Gastrocnemius medialis (tissue), 4 donors: ENCODE results near the gene RYR2. TPM values are rescaled to one million over a fixed set of nuclear protein-coding genes. Genes with fewer than 3 reads are reported as not detected.

Source experiments
- ATAC-seq, 2 donors: fragments of 150-250 bp; one replicate each; pipeline ENCODE4 v1.9.1; 2016
- DNase-seq, 2 donors: peaks; one replicate each; pipeline ENCODE4 v3.0.0-alpha.2; 2019
- H3K27ac ChIP-seq, 4 donors: fragments of 200-600 bp; sonication (generic); 1 replicate in 1 of 4; 2 replicates in 3 of 4; pipeline ENCODE4 v1.5.1; 2016 to 2018; ENCODE audit warnings: mild to moderate bottlenecking in 2 of 4, moderate library complexity in 1 of 4
- H3K27me3 ChIP-seq, 3 donors: fragments of 200-600 bp; sonication (generic) in 2 of 3; 1 replicate in 1 of 3; 2 replicates in 2 of 3; pipeline versions ENCODE4 v1.5.1 to v1.6.0; 2016 to 2019; ENCODE audit warnings: mild to moderate bottlenecking in 1 of 3, moderate library complexity in 1 of 3
- H3K36me3 ChIP-seq, 2 donors: fragments of 200-600 bp; sonication (generic) in 1 of 2; one replicate each; pipeline ENCODE4 v1.5.1; 2017 to 2018
- H3K4me1 ChIP-seq, 2 donors: fragments of 200-600 bp; sonication (generic) in 1 of 2; one replicate each; pipeline ENCODE4 v1.5.1; 2016 to 2017; ENCODE audit warnings: mild to moderate bottlenecking in 2 of 2
- H3K4me3 ChIP-seq, 4 donors: fragments of 200-600 bp; sonication (generic) in 3 of 4; 1 replicate in 1 of 4; 2 replicates in 3 of 4; pipeline ENCODE4 v1.5.1; 2016 to 2019; ENCODE audit warnings: mild to moderate bottlenecking in 2 of 4
- H3K9me3 ChIP-seq, 3 donors: fragments of 200-600 bp; sonication (generic) in 2 of 3; 1 replicate in 1 of 3; 2 replicates in 2 of 3; pipeline ENCODE4 v1.5.1; 2016 to 2019
- POLR2A ChIP-seq, 2 donors: fragments of 450-650 bp; IDR thresholded peaks; one replicate each; pipeline ENCODE4 v1.6.1; 2017; ENCODE audit warnings: antibody characterized with exemption in 2 of 2, mild to moderate bottlenecking in 2 of 2, moderate library complexity in 2 of 2
- in situ Hi-C, 4 donors: fragments of 200-750 bp; cut with MboI; loops; one replicate each; pipeline versions ENCODE4 v1.15.0 to v1.8.0; 2017; ENCODE audit warnings: low sequenced_read_pairs in 4 of 4
- intact Hi-C: fragments of 100-400 bp; cut with DNase I; formaldehyde crosslinking; loops from one replicate; pipeline ENCODE4 v1.15.1; 2023; ENCODE audit warnings: low total_unique reads
- total RNA-seq, 4 donors: library from RNA; depleted of rRNA; stranded (reverse); fragments of >200 nt; gene quantifications; one replicate each; pipeline versions ENCODE4 v1.1.0 to v1.2.3, GENCODE V29; 2016
- TF ChIP-seq, protein P1 (sequence below), 5 experiments: fragments of 450-650 bp in 3 of 5; fragments of 200-600 bp in 2 of 5; sonication (generic) in 2 of 5; IDR thresholded peaks in 4 of 5; conservative IDR thresholded peaks in 1 of 5; 1 replicate in 4 of 5; 2 replicates in 1 of 5; pipeline ENCODE4 v1.5.1; 2016 to 2019; ENCODE audit warnings: antibody characterized with exemption in 5 of 5, mild to moderate bottlenecking in 3 of 5, moderate library complexity in 3 of 5

RYR2 gene
- total RNA-seq, 4 donors from 2014 or later: 0.04 to 0.16 (median 0.07) TPM

- H3K4me3 ChIP-seq: no peak overlapping the region
- DNase-seq (no peak), ATAC-seq (no peak)
- H3K27me3 ChIP-seq: no peaks in the 10 kb centered on the region
- no peaks in the 10 kb centered on the region for H3K9me3 ChIP-seq
- no peaks in the 10 kb centered on the region for H3K36me3 ChIP-seq
- no peaks in the 10 kb centered on the region for H3K4me1 ChIP-seq
- TF ChIP-seq POLR2A (IDR thresholded peaks at IDR 0.05): no peak
- TF ChIP-seq, protein P1, sequence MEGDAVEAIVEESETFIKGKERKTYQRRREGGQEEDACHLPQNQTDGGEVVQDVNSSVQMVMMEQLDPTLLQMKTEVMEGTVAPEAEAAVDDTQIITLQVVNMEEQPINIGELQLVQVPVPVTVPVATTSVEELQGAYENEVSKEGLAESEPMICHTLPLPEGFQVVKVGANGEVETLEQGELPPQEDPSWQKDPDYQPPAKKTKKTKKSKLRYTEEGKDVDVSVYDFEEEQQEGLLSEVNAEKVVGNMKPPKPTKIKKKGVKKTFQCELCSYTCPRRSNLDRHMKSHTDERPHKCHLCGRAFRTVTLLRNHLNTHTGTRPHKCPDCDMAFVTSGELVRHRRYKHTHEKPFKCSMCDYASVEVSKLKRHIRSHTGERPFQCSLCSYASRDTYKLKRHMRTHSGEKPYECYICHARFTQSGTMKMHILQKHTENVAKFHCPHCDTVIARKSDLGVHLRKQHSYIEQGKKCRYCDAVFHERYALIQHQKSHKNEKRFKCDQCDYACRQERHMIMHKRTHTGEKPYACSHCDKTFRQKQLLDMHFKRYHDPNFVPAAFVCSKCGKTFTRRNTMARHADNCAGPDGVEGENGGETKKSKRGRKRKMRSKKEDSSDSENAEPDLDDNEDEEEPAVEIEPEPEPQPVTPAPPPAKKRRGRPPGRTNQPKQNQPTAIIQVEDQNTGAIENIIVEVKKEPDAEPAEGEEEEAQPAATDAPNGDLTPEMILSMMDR (IDR thresholded peaks at IDR 0.05 in 4 of 5, conservative IDR thresholded peaks at IDR 0.05 in 1 of 5): no peak
- in situ Hi-C loops (no loop called here), intact Hi-C loops (no loop called here)
- H3K27ac ChIP-seq: no peak overlapping the region
Observed at GRCh38 chr1:237093691-237094090, 51.7 kb downstream of the RYR2 start.

DNA sequence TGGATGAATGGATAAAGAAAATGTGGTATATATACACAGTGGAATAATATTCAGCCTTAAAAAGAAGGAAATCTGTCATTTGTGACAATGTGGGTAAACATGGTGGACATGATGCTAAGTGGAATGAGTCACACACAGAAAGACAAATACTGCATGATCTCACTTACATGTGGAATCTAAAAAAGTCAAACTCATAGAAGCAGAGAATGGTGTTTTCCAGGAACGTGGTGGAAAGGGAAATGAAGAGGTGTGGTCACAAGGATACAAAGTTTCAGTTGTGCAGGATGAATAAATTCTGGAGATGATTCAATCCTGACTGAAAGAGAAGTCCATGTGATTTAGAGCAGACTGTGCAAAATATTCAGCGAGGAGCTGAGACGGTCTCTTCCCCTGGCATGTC lies 56.6 kb downstream of the RYR2 start:
- H3K27ac ChIP-seq: no peak overlapping the region
- in situ Hi-C loops: no loop called here
- no peaks in the 10 kb centered on the region for H3K4me1 ChIP-seq

GRCh38 chr1:237103021-237103420 lies 61.0 kb downstream of the RYR2 start:
- Histone ChIP-seq H3K4me1 (no peaks in the 10 kb centered on the region), H3K36me3 (no peaks in the 10 kb centered on the region), H3K9me3 (no peaks in the 10 kb centered on the region), H3K27me3 (no peaks in the 10 kb centered on the region), H3K27ac (no peak overlapping the region), H3K4me3 (no peak overlapping the region)
- in situ Hi-C loops: no loop called here
- TF ChIP-seq, protein P1 (IDR thresholded peaks at IDR 0.05 in 4 of 5, conservative IDR thresholded peaks at IDR 0.05 in 1 of 5): no peak
- no peak for TF ChIP-seq POLR2A (IDR thresholded peaks at IDR 0.05)
- DNase-seq: no peak
- ATAC-seq: no peak
- intact Hi-C loops: no loop called here

More for the DNA sequence above, 56.6 kb downstream of the RYR2 start:
- intact Hi-C loops: no loop called here
- DNase-seq (no peak), ATAC-seq (no peak)
- TF ChIP-seq, protein P1 (IDR thresholded peaks at IDR 0.05 in 4 of 5, conservative IDR thresholded peaks at IDR 0.05 in 1 of 5): no peak
- no peak for TF ChIP-seq POLR2A (IDR thresholded peaks at IDR 0.05)
- Histone ChIP-seq H3K36me3 (no peaks in the 10 kb centered on the region), H3K4me3 (no peak overlapping the region), H3K27me3 (no peaks in the 10 kb centered on the region), H3K9me3 (no peaks in the 10 kb centered on the region)

DNA sequence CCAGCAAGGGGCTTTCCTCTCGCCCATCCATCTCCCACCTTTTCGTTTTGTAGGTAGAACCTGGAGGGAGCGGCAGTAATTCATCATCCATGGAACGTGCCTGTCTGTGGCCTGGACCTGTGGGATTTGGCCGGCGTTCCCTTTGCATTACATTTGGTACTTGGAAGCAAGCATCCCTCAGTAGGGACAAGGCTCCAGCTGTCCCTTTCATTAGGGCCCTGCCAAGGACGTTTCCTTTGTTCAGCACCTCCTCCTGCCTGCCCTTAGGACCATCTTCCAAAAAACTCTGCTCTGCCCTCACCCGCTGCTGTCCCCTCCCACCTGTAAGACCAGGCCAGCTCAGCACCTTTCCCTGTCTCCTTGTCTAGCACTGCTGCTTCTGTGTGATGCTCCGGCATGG lies 62.1 kb downstream of the RYR2 start:
- no peaks in the 10 kb centered on the region for H3K27me3 ChIP-seq

More for the DNA sequence above, 62.1 kb downstream of the RYR2 start:
- Histone ChIP-seq H3K27ac (no peak overlapping the region), H3K9me3 (no peaks in the 10 kb centered on the region), H3K4me3 (no peak overlapping the region), H3K4me1 (no peaks in the 10 kb centered on the region), H3K36me3 (no peaks in the 10 kb centered on the region)
- in situ Hi-C loops (no loop called here), intact Hi-C loops (no loop called here)
- DNase-seq (no peak), ATAC-seq (no peak)
- TF ChIP-seq, protein P1 (IDR thresholded peaks at IDR 0.05 in 4 of 5, conservative IDR thresholded peaks at IDR 0.05 in 1 of 5): no peak
- no peak for TF ChIP-seq POLR2A (IDR thresholded peaks at IDR 0.05)
